Gastroesophageal sphincter (tissue), 4 donors: ENCODE results near the gene IL25. TPM values are rescaled to one million over a fixed set of nuclear protein-coding genes. Genes with fewer than 3 reads are reported as not detected.
"Not testable (repeated sequence)": the region's sequence is repeated elsewhere in the genome, so short reads cannot be mapped to it uniquely, and the experiment has no call there.

ENCODE experiments used
- ATAC-seq: fragments of 150-250 bp; one replicate; pipeline ENCODE4 v1.9.1; 2016; ENCODE audit warnings: mild to moderate bottlenecking, moderate library complexity
- H3K27ac ChIP-seq, 4 donors: fragments of 200-600 bp; sonication (generic) in 3 of 4; 1 replicate in 3 of 4; 2 replicates in 1 of 4; pipeline ENCODE4 v1.5.1; 2016 to 2019
- H3K27me3 ChIP-seq: fragments of 200-600 bp; sonication (generic); one replicate; pipeline ENCODE4 v1.5.1; 2019
- H3K36me3 ChIP-seq, 2 donors: fragments of 200-600 bp; sonication (generic); one replicate each; pipeline ENCODE4 v1.5.1; 2019; ENCODE audit warnings: control low read depth in 1 of 2
- H3K4me1 ChIP-seq, 3 donors: fragments of 200-600 bp; sonication (generic); 1 replicate in 2 of 3; 2 replicates in 1 of 3; pipeline ENCODE4 v1.5.1; 2016 to 2019; ENCODE audit warnings: control low read depth in 2 of 3
- H3K4me3 ChIP-seq, 2 donors: fragments of 200-600 bp; sonication (generic); one replicate each; pipeline ENCODE4 v1.5.1; 2019; ENCODE audit warnings: mild to moderate bottlenecking in 1 of 2, moderate library complexity in 1 of 2
- H3K9me3 ChIP-seq, 3 donors: fragments of 200-600 bp; sonication (generic); one replicate each; pipeline ENCODE4 v1.5.1; 2017 to 2019; ENCODE audit warnings: control low read depth in 2 of 3
- CTCF ChIP-seq, 4 experiments: fragments of 200-600 bp in 2 of 4; fragments of 450-650 bp in 2 of 4; sonication (generic) in 1 of 4; IDR thresholded peaks; one replicate each; pipeline ENCODE4 v1.5.1; 2017 to 2019; ENCODE audit warnings: antibody characterized with exemption in 4 of 4, mild to moderate bottlenecking in 2 of 4, moderate library complexity in 2 of 4
- EP300 ChIP-seq: sonication (generic); formaldehyde crosslinking; IDR thresholded peaks from one replicate; pipeline ENCODE4 v1.6.1; 2017; ENCODE audit warnings: antibody characterized with exemption, mild to moderate bottlenecking
- POLR2A ChIP-seq, 2 donors: fragments of 450-650 bp; IDR thresholded peaks; one replicate each; pipeline ENCODE4 v1.6.1; 2017; ENCODE audit warnings: antibody characterized with exemption in 2 of 2, mild to moderate bottlenecking in 2 of 2, moderate library complexity in 1 of 2
- POLR2AphosphoS5 ChIP-seq: sonication (generic); formaldehyde crosslinking; IDR thresholded peaks from one replicate; pipeline ENCODE4 v1.6.1; 2017; ENCODE audit warnings: antibody characterized with exemption
- WGBS, 2 donors: methylation state at CpG; one replicate each; pipeline ENCODE4 v1.1.5; 2018; ENCODE audit warnings: low coverage in 1 of 2; 5-methylcytosine and 5-hydroxymethylcytosine counted together
- total RNA-seq, 4 donors: library from RNA; depleted of rRNA; stranded (reverse); fragments of >200 nt; gene quantifications; one replicate each; pipeline ENCODE4 v1.1.0, GENCODE V29; 2016

Gene IL25
- total RNA-seq, 4 donors from 2014 or later, result not detected

- no peak for ATAC-seq
- no CpG with 5 or more reads among the region's 8 CpGs for WGBS, 2 donors
- no peak overlapping the region for H3K4me3 ChIP-seq
- no peak overlapping the region for H3K27ac ChIP-seq
- no peaks in the 10 kb centered on the region for H3K36me3 ChIP-seq
- H3K4me1 ChIP-seq, result no peaks in the 10 kb centered on the region
- TF ChIP-seq CTCF (IDR thresholded peaks at IDR 0.05), result no peak
- no peak for TF ChIP-seq POLR2AphosphoS5
- no peak for TF ChIP-seq EP300
- no peak for TF ChIP-seq POLR2A (IDR thresholded peaks at IDR 0.05)
- H3K27me3 ChIP-seq, result peaks cover 6% of the 10 kb centered on the region
- H3K9me3 ChIP-seq, result no peaks in the 10 kb centered on the region
Measured at GRCh38 chr14:23388996-23389395, 16.4 kb downstream of the IL25 start.

GRCh38 chr14:23389396-23389795 is 16.8 kb downstream of the IL25 start:
- H3K27me3 ChIP-seq, result peaks cover 6% of the 10 kb centered on the region
- TF ChIP-seq POLR2AphosphoS5, result no peak
- TF ChIP-seq EP300, result no peak
- TF ChIP-seq CTCF (IDR thresholded peaks at IDR 0.05), result no peak
- no peak for TF ChIP-seq POLR2A (IDR thresholded peaks at IDR 0.05)
- WGBS, 2 donors, result 50% methylated on average over 2 of the region's 12 CpGs; no CpG with 5 or more reads in 1 of the 2 donors
- no peak overlapping the region for H3K4me3 ChIP-seq
- H3K9me3 ChIP-seq, result no peaks in the 10 kb centered on the region
- no peaks in the 10 kb centered on the region for H3K36me3 ChIP-seq
- H3K27ac ChIP-seq, result no peak overlapping the region
- no peak for ATAC-seq
- H3K4me1 ChIP-seq, result no peaks in the 10 kb centered on the region

GRCh38 chr14:23389871-23390270 is 17.3 kb downstream of the IL25 start:
- not testable (repeated sequence) for H3K9me3 ChIP-seq, H3K27me3 ChIP-seq, H3K27ac ChIP-seq, ATAC-seq, H3K4me3 ChIP-seq, H3K4me1 ChIP-seq, H3K36me3 ChIP-seq
- 83 to 84% methylated on average over 2 to 4 of the region's 19 CpGs for WGBS, 2 donors

GRCh38 chr14:23392613-23393012 is 20.0 kb downstream of the IL25 start:
- Histone ChIP-seq H3K4me1 (no peaks in the 10 kb centered on the region), H3K36me3 (no peaks in the 10 kb centered on the region), H3K4me3 (no peak overlapping the region), H3K27me3 (peaks cover 6% of the 10 kb centered on the region), H3K27ac (no peak overlapping the region), H3K9me3 (no peaks in the 10 kb centered on the region)
- WGBS, 2 donors, result 53 to 83% methylated on average over 6 of the region's 7 CpGs
- TF ChIP-seq EP300 (no peak), POLR2A (IDR thresholded peaks at IDR 0.05) (no peak), CTCF (IDR thresholded peaks at IDR 0.05) (no peak), POLR2AphosphoS5 (no peak)
- no peak for ATAC-seq

GRCh38 chr14:23396126-23396525 is 23.5 kb downstream of the IL25 start:
- Histone ChIP-seq H3K9me3 (no peaks in the 10 kb centered on the region), H3K36me3 (no peaks in the 10 kb centered on the region), H3K4me3 (no peak overlapping the region), H3K27me3 (no peaks in the 10 kb centered on the region), H3K27ac (no peak overlapping the region), H3K4me1 (no peaks in the 10 kb centered on the region)
- ATAC-seq, result no peak
- TF ChIP-seq EP300 (no peak), POLR2AphosphoS5 (no peak), CTCF (IDR thresholded peaks at IDR 0.05) (no peak), POLR2A (IDR thresholded peaks at IDR 0.05) (no peak)
- 76 to 80% methylated on average over 2 to 3 of the region's 10 CpGs for WGBS, 2 donors
